ENCODE measurements around the gene NPM1. TPM values are rescaled to one million over a fixed set of nuclear protein-coding genes. Genes with fewer than 3 reads are reported as not detected.

NPM1 gene
- total RNA-seq, 1 experiment from 2014 or later: 1,998 TPM

DNA sequence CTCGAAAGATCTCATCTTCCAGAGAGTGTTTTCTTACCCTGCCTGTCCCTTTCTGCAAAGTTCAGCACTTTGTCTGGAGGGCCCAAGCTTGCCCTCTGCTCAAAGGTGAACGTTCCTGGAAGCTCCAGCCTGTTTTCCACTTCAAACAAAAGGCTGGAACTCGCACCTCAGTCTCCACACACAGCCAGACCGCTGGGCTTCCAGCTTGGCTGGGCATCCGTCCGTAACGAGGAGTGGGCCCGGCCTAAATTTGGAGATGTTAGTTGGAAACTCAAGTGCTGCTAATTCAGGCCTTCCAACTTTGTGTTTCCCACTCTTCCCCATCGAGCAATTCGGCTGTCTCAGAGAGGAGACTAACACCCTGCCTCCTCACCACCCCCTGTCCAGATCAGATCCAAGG is 66.9 kb downstream of the NPM1 start:
- DNase-seq (ENCODE audit: low spot score): no peak
- ChIA-PET POLR2A (ENCODE audit: low non-redundant PET) (no interaction called here), CTCF (no interaction called here)
- H3K27me3 ChIP-seq (replicated peaks; ENCODE audit: insufficient read depth, low read depth, low read length, poor library complexity): no peaks in the 10 kb centered on the region
- H3K4me1 ChIP-seq (ENCODE audit: insufficient read depth, low read length, poor library complexity, severe bottlenecking): no peaks in the 10 kb centered on the region
- no peak overlapping the region for H3K27ac ChIP-seq (ENCODE audit: low read depth, low read length, poor library complexity, severe bottlenecking)
- no peak for TF ChIP-seq EZH2 (IDR thresholded peaks at IDR 0.05; ENCODE audit: borderline replicate concordance, low read depth, low read length, poor library complexity, severe bottlenecking)
- TF ChIP-seq, protein P1, sequence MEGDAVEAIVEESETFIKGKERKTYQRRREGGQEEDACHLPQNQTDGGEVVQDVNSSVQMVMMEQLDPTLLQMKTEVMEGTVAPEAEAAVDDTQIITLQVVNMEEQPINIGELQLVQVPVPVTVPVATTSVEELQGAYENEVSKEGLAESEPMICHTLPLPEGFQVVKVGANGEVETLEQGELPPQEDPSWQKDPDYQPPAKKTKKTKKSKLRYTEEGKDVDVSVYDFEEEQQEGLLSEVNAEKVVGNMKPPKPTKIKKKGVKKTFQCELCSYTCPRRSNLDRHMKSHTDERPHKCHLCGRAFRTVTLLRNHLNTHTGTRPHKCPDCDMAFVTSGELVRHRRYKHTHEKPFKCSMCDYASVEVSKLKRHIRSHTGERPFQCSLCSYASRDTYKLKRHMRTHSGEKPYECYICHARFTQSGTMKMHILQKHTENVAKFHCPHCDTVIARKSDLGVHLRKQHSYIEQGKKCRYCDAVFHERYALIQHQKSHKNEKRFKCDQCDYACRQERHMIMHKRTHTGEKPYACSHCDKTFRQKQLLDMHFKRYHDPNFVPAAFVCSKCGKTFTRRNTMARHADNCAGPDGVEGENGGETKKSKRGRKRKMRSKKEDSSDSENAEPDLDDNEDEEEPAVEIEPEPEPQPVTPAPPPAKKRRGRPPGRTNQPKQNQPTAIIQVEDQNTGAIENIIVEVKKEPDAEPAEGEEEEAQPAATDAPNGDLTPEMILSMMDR (conservative IDR thresholded peaks at IDR 0.05; ENCODE audit: low read depth, low read length): no peak
- no peak overlapping the region for H3K4me3 ChIP-seq (ENCODE audit: low read depth, low read length, poor library complexity, severe bottlenecking)
- BruUV-seq (replicated peaks): no TSS peak
- H3K36me3 ChIP-seq (ENCODE audit: insufficient read depth, low read length, poor library complexity, severe bottlenecking): no peaks in the 10 kb centered on the region
- intact Hi-C loops (cut with micrococcal nuclease; ENCODE audit: unreplicated experiment): no loop called here
- H3K9me3 ChIP-seq (ENCODE audit: low read depth, low read length, poor library complexity, severe bottlenecking): no peaks in the 10 kb centered on the region

DNA sequence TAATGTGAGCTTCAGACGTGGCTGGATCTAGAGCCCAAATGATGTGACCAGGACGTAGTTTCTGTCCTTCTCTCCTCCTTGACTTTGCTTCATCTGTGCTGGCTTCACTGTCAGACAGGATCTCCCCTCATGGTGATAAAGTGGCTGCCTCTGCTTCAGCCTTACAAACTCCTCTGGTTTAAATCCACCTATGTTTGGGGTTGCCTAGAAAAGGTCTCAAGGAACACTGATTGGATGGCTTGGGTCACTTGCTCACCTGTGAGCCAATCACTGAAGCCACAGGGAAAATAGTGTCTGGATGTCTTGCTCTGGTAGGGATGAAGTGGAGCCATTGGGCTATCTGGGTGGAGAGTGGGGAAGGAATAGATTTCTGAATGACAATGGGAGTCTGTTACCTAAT is 67.9 kb downstream of the NPM1 start:
- BruUV-seq (replicated peaks): no TSS peak
- Histone ChIP-seq H3K36me3 (ENCODE audit: insufficient read depth, low read length, poor library complexity, severe bottlenecking) (no peaks in the 10 kb centered on the region), H3K9me3 (ENCODE audit: low read depth, low read length, poor library complexity, severe bottlenecking) (no peaks in the 10 kb centered on the region), H3K4me3 (ENCODE audit: low read depth, low read length, poor library complexity, severe bottlenecking) (no peak overlapping the region), H3K4me1 (ENCODE audit: insufficient read depth, low read length, poor library complexity, severe bottlenecking) (no peaks in the 10 kb centered on the region), H3K27ac (ENCODE audit: low read depth, low read length, poor library complexity, severe bottlenecking) (no peak overlapping the region), H3K27me3 (replicated peaks; ENCODE audit: insufficient read depth, low read depth, low read length, poor library complexity) (no peaks in the 10 kb centered on the region)
- intact Hi-C loops (cut with micrococcal nuclease; ENCODE audit: unreplicated experiment): no loop called here
- POLR2A ChIA-PET (ENCODE audit: low non-redundant PET): no interaction called here
- no peak for DNase-seq (ENCODE audit: low spot score)
- CTCF ChIA-PET: no interaction called here
- TF ChIP-seq EZH2 (IDR thresholded peaks at IDR 0.05; ENCODE audit: borderline replicate concordance, low read depth, low read length, poor library complexity, severe bottlenecking): no peak
- TF ChIP-seq, protein P1 (conservative IDR thresholded peaks at IDR 0.05; ENCODE audit: low read depth, low read length): no peak

DNA sequence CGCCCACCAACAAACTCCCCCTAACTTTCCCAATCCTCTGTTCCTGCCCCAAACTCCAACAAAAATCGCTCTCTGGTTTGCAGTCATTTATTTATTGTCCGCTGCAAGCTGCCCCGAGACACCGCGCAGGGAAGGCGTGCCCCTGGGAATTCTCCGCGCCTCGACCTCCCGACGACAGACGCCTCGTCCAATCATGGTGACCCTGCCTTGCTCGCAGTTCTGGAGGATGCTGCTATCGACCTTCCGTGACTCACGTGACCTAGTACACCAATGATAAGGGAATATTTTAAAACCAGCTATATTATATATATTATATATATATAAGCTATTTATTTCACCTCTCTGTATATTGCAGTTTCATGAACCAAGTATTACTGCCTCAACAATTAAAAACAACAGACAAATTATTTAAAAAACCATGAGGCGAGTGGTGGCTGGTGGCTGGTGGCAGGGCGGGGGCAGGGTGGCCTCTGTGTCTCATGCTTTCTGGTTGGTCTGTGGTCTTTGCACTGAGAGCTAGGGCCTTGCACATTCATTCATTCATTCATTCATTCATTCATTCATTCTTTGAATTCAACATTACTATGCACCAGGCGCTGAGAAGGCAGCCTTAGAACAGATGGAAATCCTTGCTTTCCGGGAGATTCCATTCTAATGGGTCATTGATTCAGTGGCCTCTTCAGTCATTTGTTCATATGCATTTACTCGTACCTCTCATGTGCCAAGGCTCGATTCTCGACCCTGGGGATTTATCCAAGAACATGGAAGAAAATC is 69.7 kb downstream of the NPM1 start:
- no peak overlapping the region for H3K27ac ChIP-seq (ENCODE audit: low read depth, low read length, poor library complexity, severe bottlenecking)
- CTCF ChIA-PET: no interaction called here
- no peak for TF ChIP-seq EZH2 (IDR thresholded peaks at IDR 0.05; ENCODE audit: borderline replicate concordance, low read depth, low read length, poor library complexity, severe bottlenecking)
- TF ChIP-seq, protein P1 (conservative IDR thresholded peaks at IDR 0.05; ENCODE audit: low read depth, low read length): no peak
- POLR2A ChIA-PET (ENCODE audit: low non-redundant PET): no interaction called here
- intact Hi-C loops (cut with micrococcal nuclease; ENCODE audit: unreplicated experiment): no loop called here
- no peaks in the 10 kb centered on the region for H3K36me3 ChIP-seq (ENCODE audit: insufficient read depth, low read length, poor library complexity, severe bottlenecking)
- no peak for DNase-seq (ENCODE audit: low spot score)
- H3K27me3 ChIP-seq (replicated peaks; ENCODE audit: insufficient read depth, low read depth, low read length, poor library complexity): no peaks in the 10 kb centered on the region
- no peaks in the 10 kb centered on the region for H3K9me3 ChIP-seq (ENCODE audit: low read depth, low read length, poor library complexity, severe bottlenecking)
- no peaks in the 10 kb centered on the region for H3K4me1 ChIP-seq (ENCODE audit: insufficient read depth, low read length, poor library complexity, severe bottlenecking)
- H3K4me3 ChIP-seq (ENCODE audit: low read depth, low read length, poor library complexity, severe bottlenecking): no peak overlapping the region
- no TSS peak for BruUV-seq (replicated peaks)
